Measurements from ENCODE around the gene KCTD5. TPM values are rescaled to one million over a fixed set of nuclear protein-coding genes. Genes with fewer than 3 reads are reported as not detected.

Gene KCTD5
- total RNA-seq, 2 donors from 2014 or later: 27.8 to 46.9 TPM

Other genes starting within 250 kb of the KCTD5 start
- gene TEDC2, start 222.4 kb upstream of the KCTD5 start, total RNA-seq: 10 to 100 TPM; 20.9 to 32.3 TPM
- gene NTN3, start 211.2 kb upstream of the KCTD5 start, total RNA-seq: not detected
- 10 to 100 TPM in 1 of 2 donors, 1 to 10 TPM in 1; 7.8 to 10.6 TPM for gene TBC1D24, start 207.4 kb upstream of the KCTD5 start, total RNA-seq
- 100 to 1,000 TPM in 1 of 2 donors, 10 to 100 TPM in 1; 94.4 to 127 TPM for gene ATP6V0C, start 168.6 kb upstream of the KCTD5 start, total RNA-seq
- gene AMDHD2, start 162.2 kb upstream of the KCTD5 start, total RNA-seq: 10 to 100 TPM; 37.0 to 37.2 TPM
- under 1 TPM in 1 of 2 donors, not detected in 1; 0.50 TPM for gene CEMP1, start 151.1 kb upstream of the KCTD5 start, total RNA-seq
- gene PDPK1, start 144.5 kb upstream of the KCTD5 start, total RNA-seq: 10 to 100 TPM; 36.5 to 57.6 TPM
- gene PRSS27, start 37.7 kb downstream of the KCTD5 start, total RNA-seq: 1 to 10 TPM; 1.3 to 3.2 TPM
- gene SRRM2, start 70.1 kb downstream of the KCTD5 start, total RNA-seq: 100 to 1,000 TPM; 624 to 790 TPM
- 100 to 1,000 TPM; 218 to 224 TPM for gene ELOB, start 94.8 kb downstream of the KCTD5 start, total RNA-seq
- gene PRSS33, start 105.0 kb downstream of the KCTD5 start, total RNA-seq: not detected
- not detected for gene PRSS41, start 115.9 kb downstream of the KCTD5 start, total RNA-seq
- gene PRSS21, start 134.7 kb downstream of the KCTD5 start, total RNA-seq: 1 to 10 TPM; 1.8 to 2.4 TPM
- gene ZG16B, start 147.8 kb downstream of the KCTD5 start, total RNA-seq: 1 to 10 TPM in 1 of 2 donors, under 1 TPM in 1; 0.48 to 1.4 TPM
- under 1 TPM in 1 of 2 donors, not detected in 1; 0.34 TPM for gene PRSS22, start 175.6 kb downstream of the KCTD5 start, total RNA-seq
- 10 to 100 TPM in 1 of 2 donors, 1 to 10 TPM in 1; 9.4 to 17.4 TPM for gene FLYWCH2, start 200.7 kb downstream of the KCTD5 start, total RNA-seq
- gene FLYWCH1, start 229.4 kb downstream of the KCTD5 start, total RNA-seq: 10 to 100 TPM; 28.8 to 55.4 TPM

Measured in activated naive CD4-positive, alpha-beta T cell treated with anti-CD3 and anti-CD28 coated beads, Interleukin-2, amount 50 U/mL, for 72 hours (primary cell).